ENCODE results near the gene ZBTB21. TPM values are rescaled to one million over a fixed set of nuclear protein-coding genes. Genes with fewer than 3 reads are reported as not detected.
A peak's percentile ranks its signal among the peaks of the same experiment; 100 is the strongest.

The ZBTB21 gene
- total RNA-seq, 1 donor from 2014 or later: 21.2 TPM

- DNase-seq (ENCODE audit: low spot score): no peak
- Mint-ChIP-seq H3K27ac (ENCODE audit: unreplicated experiment) (no peak overlapping the region), H3K4me1 (ENCODE audit: low read depth) (peaks cover 19% of the 10 kb centered on the region), H3K9me3 (ENCODE audit: low read depth) (peaks cover 7% of the 10 kb centered on the region), H3K4me3 (ENCODE audit: unreplicated experiment) (no peak overlapping the region), H3K27me3 (ENCODE audit: low read depth) (no peaks in the 10 kb centered on the region), H3K36me3 (ENCODE audit: low read depth) (peaks cover 2% of the 10 kb centered on the region)
- TF ChIP-seq CTCF (IDR thresholded peaks at IDR 0.05): no peak
Measured at GRCh38 chr21:42013376-42013775, 3.2 kb upstream of the ZBTB21 start.

- Mint-ChIP-seq H3K27ac (ENCODE audit: unreplicated experiment) (no peak overlapping the region), H3K9me3 (ENCODE audit: low read depth) (peaks cover 7% of the 10 kb centered on the region), H3K4me1 (ENCODE audit: low read depth) (peaks cover 20% of the 10 kb centered on the region), H3K27me3 (ENCODE audit: low read depth) (no peaks in the 10 kb centered on the region), H3K4me3 (ENCODE audit: unreplicated experiment) (no peak overlapping the region), H3K36me3 (ENCODE audit: low read depth) (peaks cover 3% of the 10 kb centered on the region)
- DNase-seq (ENCODE audit: low spot score): no peak
- TF ChIP-seq CTCF (IDR thresholded peaks at IDR 0.05): no peak
Measured at GRCh38 chr21:42012763-42013329, 2.7 kb upstream of the ZBTB21 start.

GRCh38 chr21:42012344-42012743, 2.2 kb upstream of the ZBTB21 start:
- no peak for TF ChIP-seq CTCF (IDR thresholded peaks at IDR 0.05)
- Mint-ChIP-seq H3K27ac (ENCODE audit: unreplicated experiment) (no peak overlapping the region), H3K27me3 (ENCODE audit: low read depth) (no peaks in the 10 kb centered on the region), H3K36me3 (ENCODE audit: low read depth) (peaks cover 7% of the 10 kb centered on the region), H3K4me1 (ENCODE audit: low read depth) (peaks cover 25% of the 10 kb centered on the region), H3K4me3 (ENCODE audit: unreplicated experiment) (no peak overlapping the region), H3K9me3 (ENCODE audit: low read depth) (peaks cover 7% of the 10 kb centered on the region)
- DNase-seq (ENCODE audit: low spot score): no peak

GRCh38 chr21:42010507-42011495, 641 bp upstream of the ZBTB21 start:
- H3K27me3 Mint-ChIP-seq (ENCODE audit: low read depth): no peaks in the 10 kb centered on the region
- no peak for DNase-seq (ENCODE audit: low spot score)
- H3K4me3 Mint-ChIP-seq (ENCODE audit: unreplicated experiment): peak overlapping the region; percentile 93
- H3K4me1 Mint-ChIP-seq (ENCODE audit: low read depth): peaks cover 28% of the 10 kb centered on the region
- TF ChIP-seq CTCF (IDR thresholded peaks at IDR 0.05): peak; percentile 47
- peak overlapping the region; percentile 50 for H3K27ac Mint-ChIP-seq (ENCODE audit: unreplicated experiment)
- H3K36me3 Mint-ChIP-seq (ENCODE audit: low read depth): peaks cover 11% of the 10 kb centered on the region
- H3K9me3 Mint-ChIP-seq (ENCODE audit: low read depth): peaks cover 7% of the 10 kb centered on the region

- Mint-ChIP-seq H3K27ac (ENCODE audit: unreplicated experiment) (peak overlapping the region; percentile 91), H3K27me3 (ENCODE audit: low read depth) (no peaks in the 10 kb centered on the region)
Measured at GRCh38 chr21:42009018-42009830, 936 bp downstream of the ZBTB21 start.

More at GRCh38 chr21:42009018-42009830, 936 bp downstream of the ZBTB21 start:
- H3K4me1 Mint-ChIP-seq (ENCODE audit: low read depth): peaks cover 31% of the 10 kb centered on the region
- H3K36me3 Mint-ChIP-seq (ENCODE audit: low read depth): peaks cover 10% of the 10 kb centered on the region
- DNase-seq (ENCODE audit: low spot score): no peak
- TF ChIP-seq CTCF (IDR thresholded peaks at IDR 0.05): peak; percentile 72
- peak overlapping the region; percentile 77 for H3K4me3 Mint-ChIP-seq (ENCODE audit: unreplicated experiment)
- no peaks in the 10 kb centered on the region for H3K9me3 Mint-ChIP-seq (ENCODE audit: low read depth)

All from chondrocyte (in vitro differentiated cells).